OCI-LY3 (cell line): ENCODE measurements around the gene PDLIM4.

Experiments
- EZH2phosphoT487 ChIP-seq: fragments of 200-600 bp; shearing (Covaris generic); IDR thresholded peaks from 2 replicates; pipeline ENCODE4 v1.6.1; 2018; ENCODE audit warnings: antibody characterized with exemption, mixed run types, low read depth
- TF ChIP-seq, protein P1 (sequence below): fragments of 200-600, 300-600 bp; sonication (generic); IDR thresholded peaks from 2 replicates; pipeline ENCODE4 v1.5.1; 2014; ENCODE audit warnings: antibody characterized with exemption, low read length, low read depth

DNA sequence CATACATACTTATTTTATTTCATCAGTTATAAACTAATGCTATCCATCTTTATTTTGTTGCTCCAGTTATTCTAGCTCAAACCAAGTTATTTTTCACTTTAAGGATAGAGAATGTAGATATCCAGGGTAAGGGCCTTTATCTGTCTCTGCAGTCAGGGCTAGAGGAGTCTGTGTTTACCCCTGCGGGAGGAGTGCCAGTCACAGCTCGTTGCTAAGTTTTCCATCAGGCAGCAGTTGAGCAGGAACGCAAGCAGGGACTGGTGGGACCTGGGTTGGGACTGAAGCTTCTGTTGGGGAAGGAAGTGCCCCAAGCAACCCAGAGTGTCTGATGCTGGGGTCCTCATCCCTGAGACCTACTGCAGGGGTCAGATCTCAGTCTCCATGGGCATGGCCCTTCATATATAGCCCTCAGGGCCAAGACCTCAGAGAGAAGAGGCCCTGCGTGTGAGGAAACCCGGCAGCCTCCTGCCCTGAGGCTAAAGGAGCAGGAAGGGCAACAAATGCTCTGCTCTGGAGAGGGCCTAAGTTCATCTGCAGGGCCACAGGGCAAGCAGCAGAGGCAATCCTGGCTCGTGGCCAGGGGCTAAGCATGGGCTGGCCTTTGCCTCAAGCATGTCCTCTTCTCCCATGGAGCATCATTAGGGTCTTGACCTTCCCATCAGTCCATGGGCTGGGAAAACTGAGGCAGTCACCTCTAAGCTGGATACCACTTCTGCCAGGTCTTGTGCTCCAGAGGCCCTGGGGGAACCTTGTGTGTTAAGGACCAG is 43.3 kb downstream of the PDLIM4 start:
- TF ChIP-seq, protein P1, sequence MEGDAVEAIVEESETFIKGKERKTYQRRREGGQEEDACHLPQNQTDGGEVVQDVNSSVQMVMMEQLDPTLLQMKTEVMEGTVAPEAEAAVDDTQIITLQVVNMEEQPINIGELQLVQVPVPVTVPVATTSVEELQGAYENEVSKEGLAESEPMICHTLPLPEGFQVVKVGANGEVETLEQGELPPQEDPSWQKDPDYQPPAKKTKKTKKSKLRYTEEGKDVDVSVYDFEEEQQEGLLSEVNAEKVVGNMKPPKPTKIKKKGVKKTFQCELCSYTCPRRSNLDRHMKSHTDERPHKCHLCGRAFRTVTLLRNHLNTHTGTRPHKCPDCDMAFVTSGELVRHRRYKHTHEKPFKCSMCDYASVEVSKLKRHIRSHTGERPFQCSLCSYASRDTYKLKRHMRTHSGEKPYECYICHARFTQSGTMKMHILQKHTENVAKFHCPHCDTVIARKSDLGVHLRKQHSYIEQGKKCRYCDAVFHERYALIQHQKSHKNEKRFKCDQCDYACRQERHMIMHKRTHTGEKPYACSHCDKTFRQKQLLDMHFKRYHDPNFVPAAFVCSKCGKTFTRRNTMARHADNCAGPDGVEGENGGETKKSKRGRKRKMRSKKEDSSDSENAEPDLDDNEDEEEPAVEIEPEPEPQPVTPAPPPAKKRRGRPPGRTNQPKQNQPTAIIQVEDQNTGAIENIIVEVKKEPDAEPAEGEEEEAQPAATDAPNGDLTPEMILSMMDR: no peak
- TF ChIP-seq EZH2phosphoT487: no peak
